Measurements from ENCODE around the gene TDRD9.

DNA sequence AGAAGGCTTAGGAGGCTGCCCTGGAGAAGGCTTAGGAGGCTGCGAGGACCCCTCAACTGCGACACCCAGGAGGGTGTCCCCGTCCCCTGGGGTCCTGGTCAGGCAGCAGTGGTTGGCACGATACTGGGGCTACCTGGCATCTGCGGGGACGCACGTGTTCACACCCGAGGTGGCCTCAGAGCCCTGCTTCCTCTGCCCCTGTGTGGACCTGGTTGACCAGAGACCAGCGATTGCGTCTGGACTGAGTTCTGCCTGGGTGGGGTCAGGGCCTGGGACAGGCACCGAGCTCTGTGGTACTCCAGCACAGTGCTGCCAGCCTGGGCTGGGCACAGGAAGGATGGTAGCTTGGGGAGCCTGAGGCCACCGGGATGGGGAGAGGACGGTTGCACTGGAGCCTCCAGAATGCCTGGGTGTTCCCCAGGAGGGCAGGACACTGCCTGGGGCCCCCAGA is 158.0 kb downstream of the TDRD9 start:
- TF ChIP-seq POLR2A (IDR thresholded peaks at IDR 0.05; ENCODE audit: low read depth, low read length): no peak
- no peak for TF ChIP-seq POLR2AphosphoS5 (IDR thresholded peaks at IDR 0.05; ENCODE audit: low read depth, low read length)
- no peak for TF ChIP-seq TAF1 (IDR thresholded peaks at IDR 0.05; ENCODE audit: borderline replicate concordance, low read depth, low read length)

All from GM12892 (cell line).